NOMO-1 (cell line): ENCODE data around the gene N4BP2.

Source experiments
- DNase-seq, 2 experiments: peaks; one replicate each; lab custom pipeline; 2025; ENCODE audit not compliant: unreplicated experiment in 2 of 2; lab: John Stamatoyannopoulos, UW

The N4BP2 gene

GRCh38 chr4:40149960-40150385 is 93.3 kb downstream of the N4BP2 start:
- peak; percentile 30 to 82 for DNase-seq

DNA sequence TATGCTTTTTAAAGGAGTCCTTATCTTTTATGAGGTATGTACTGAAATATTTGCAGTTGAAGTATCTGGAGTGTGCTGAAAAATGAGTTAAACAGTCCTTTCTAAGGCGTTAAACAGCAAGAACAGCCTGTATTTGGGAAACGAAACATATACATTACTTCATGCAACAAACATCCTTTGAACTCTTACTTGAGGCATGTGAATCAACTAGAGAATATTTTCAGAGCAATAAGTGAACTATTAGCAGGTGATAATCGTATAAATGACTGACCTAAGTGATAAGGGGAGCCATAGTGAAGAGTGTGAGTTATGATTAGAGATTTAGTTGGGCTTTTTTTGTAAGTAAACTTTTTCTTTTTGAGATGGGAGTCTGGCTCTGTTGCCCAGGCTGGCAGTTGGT is 94.3 kb downstream of the N4BP2 start:
- no peak for DNase-seq

DNA sequence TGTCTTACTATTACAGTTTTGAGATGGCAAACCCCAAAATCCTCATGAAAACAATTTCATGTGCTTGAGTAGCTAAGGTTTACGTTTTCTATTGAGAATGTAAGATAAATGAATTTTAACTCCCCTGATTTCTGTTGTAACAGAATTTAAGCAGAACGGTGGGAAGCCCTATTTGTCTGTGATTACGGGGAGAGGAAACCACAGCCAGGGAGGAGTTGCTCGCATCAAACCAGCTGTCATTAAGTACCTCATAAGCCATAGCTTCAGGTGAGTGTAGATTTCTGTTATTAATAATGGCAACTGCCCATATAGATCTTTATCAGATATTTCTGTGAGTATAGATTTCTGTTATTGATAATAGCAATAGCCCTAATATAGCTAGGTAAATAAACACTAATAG is 96.0 kb downstream of the N4BP2 start:
- DNase-seq, result no peak

GRCh38 chr4:40157436-40157835 is 100.8 kb downstream of the N4BP2 start:
- peak; percentile 3 to 64 for DNase-seq

GRCh38 chr4:40160258-40160657 is 103.6 kb downstream of the N4BP2 start:
- DNase-seq, result no peak

- DNase-seq, result no peak
These were observed 107.8 kb downstream of the N4BP2 start for GRCh38 chr4:40164459-40164858.

- no peak for DNase-seq
These were observed 109.3 kb downstream of the N4BP2 start for GRCh38 chr4:40165916-40166315.

GRCh38 chr4:40168070-40168469 is 111.4 kb downstream of the N4BP2 start:
- DNase-seq, result no peak

DNA sequence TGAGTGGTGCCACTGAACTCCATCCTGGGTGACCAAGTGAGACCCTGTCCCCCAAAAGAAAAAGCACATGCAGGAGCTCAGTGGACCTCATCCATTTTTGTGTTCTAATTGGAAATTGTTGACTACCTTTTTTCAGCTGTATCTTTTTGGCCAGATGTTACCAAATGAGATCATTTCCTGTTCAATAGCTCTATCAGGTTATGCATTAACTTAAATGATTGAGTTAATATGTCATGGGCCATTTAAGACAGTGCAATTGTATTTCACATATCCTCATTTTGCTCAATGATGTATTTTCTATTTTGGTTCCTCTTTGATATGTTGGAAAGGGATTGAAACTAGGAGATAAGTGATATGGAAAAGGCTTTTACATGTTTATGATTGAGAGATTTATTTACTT is 113.9 kb downstream of the N4BP2 start:
- DNase-seq, result no peak

GRCh38 chr4:40173470-40173875 is 116.8 kb downstream of the N4BP2 start:
- DNase-seq, result no peak

- no peak for DNase-seq
These were observed 120.0 kb downstream of the N4BP2 start for GRCh38 chr4:40176602-40177001.

DNA sequence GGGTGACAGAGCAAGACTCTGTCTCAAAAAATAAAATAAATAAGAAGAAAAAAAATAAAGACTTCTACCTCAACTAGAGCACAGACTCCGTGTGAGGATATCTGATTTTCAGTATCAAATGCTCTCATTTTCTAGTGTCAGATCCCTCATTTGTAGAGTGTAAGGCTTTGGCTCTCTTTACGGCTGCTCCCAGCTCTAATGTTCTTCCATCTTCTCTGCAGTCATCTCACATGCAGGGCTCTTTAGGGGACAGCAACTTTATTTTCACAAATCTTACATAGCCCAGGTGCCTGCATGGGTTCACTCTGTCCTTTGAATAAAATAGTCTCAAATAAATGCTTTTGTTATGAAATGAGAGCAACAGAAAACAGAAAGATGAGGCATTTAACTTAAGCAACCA is 120.9 kb downstream of the N4BP2 start:
- no peak for DNase-seq

DNA sequence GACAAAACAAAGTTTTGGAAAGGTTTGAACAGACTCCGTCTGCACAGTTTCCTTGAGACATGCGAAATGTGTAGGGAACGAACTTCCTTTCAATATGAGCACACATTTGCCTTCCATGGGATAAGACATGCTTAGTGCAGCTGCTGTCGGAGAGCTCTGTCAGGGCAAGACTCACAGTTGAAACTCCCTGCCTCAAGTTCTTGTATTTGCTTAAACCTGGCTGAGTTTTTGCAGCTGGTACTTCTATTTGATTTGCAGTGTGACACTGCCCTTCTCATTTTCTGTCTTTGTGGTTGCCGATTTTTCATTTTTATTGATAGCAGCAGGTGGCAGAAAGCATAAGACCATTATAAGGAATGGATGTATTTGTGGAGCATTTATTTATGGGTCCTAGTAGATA is 122.0 kb downstream of the N4BP2 start:
- DNase-seq, result no peak

GRCh38 chr4:40179360-40179759 is 122.7 kb downstream of the N4BP2 start:
- no peak for DNase-seq

DNA sequence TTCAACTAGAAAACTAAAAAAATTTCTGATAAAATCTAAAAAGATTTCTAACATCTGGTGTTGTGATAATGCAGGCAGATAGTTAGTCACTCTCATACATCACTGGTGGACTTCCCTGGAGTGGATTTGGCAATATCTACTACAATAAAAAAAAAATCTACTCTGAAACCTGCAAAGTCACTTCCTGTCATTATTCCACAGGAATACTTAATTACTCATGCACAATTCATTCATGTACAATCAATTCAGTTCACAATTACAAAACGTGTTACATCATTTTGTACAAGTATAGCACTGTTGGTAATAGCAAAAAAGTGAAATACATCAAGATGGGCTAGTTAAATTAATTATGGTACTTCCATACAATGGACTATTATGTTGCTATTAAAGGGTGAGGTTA is 123.7 kb downstream of the N4BP2 start:
- peak in 1 of 2 experiments; percentile 87 for DNase-seq

DNA sequence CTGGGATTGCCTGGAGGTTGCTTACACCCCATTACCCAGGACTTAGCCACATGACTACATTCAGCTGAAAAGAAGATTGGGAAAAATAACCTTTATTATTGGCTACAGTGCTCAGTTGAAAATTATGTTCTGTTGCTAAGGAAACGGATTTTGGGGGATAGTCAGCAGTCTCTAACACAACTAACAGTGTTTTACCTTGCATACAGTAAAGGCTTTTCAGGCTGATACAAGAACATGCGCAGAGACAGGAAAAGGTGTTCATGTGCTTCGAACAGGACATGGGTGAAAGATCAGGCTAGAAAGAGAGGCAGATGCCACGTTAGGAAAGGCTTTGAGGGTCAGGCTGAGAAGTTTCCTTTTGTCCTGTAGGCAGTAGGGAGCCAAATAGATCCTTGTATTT is 125.4 kb downstream of the N4BP2 start:
- DNase-seq, result no peak

- DNase-seq, result no peak
These were observed 126.3 kb downstream of the N4BP2 start for GRCh38 chr4:40182954-40183353.

DNA sequence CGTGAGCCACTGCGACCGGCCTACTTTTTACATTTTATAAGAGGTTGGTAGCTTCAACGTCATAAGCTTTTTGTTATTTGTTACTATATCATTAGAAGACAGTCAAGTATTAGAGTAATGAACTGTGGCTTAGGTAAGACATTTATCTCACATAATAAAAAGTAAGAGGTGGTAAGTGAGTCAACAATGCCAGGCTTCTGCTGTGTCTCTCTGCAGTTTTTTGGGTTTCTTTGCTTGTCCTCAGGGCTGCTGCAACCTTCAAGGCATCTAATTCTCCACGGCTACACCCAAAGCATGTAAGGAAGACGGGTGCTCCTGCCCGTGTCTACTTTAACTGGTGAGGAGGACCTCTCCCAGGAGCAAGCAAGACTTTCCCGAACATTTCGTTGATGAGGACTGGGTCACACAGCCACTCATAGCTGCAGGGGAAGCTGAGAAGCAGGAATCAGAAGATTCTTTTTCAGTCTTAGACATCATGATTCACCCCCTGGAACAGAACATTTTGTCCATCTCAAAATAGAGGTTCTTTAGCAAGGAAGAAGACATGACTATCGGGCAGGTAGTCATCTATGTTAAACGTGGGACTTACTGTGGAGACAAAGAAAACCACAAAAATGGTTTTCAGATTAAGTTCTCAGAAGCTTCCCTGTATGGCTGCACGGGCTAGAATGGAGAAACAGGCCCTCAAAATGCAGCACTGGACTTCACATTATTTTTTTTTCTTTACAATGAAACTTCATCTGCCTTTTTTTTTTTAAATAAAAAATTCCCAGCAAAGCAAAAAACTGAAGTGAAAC is 127.2 kb downstream of the N4BP2 start:
- DNase-seq, result no peak

GRCh38 chr4:40185830-40186664 is 129.4 kb downstream of the N4BP2 start:
- DNase-seq, result peak in 1 of 2 experiments; percentile 45

DNA sequence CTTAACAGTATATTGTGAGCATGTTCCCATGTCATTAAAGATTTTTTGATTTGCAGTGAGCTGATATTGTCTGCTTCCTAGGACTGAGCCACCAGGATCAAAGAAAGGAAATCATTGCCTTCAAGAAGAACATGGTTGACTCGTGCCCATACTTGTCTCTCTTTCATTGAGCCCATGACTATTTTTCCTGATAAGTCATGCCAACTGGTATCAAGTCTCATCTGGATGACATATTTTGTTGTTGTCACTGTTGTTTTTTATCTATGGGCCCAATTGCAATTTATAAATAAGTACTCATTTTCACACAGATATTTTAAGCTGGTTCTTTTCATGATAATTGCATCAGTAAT is 130.0 kb downstream of the N4BP2 start:
- no peak for DNase-seq

- DNase-seq, result no peak
These were observed 130.8 kb downstream of the N4BP2 start for GRCh38 chr4:40187386-40187906.

DNA sequence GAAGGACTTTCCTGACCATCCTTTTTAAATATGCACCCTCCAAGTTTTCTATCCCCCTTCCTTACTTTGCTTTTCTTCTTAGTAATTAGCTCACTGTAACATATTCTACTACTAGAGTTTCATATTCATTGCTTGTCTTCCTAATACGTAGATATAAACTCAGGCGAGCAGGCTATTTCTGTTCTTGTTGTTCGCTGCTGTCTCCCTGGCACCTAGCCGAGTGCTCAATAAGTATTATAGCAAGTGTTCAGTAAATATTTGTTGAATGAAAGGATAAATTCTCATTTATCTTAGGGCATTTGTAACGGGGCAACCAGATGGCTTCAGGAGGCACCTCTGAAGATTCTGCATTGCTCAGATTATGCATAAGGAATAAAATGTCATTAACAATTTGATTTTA is 133.4 kb downstream of the N4BP2 start:
- no peak for DNase-seq
